NB4 (cell line): Measurements from ENCODE around the gene SAPCD2.

ENCODE experiments used
- DNase-seq: peaks from one replicate; pipeline ENCODE4 v3.0.0; 2010; ENCODE audit warnings: low read depth
- H3K4me3 ChIP-seq: one replicate; pipeline ENCODE4 v1.5.1; 2011; ENCODE audit warnings: mild to moderate bottlenecking, low read depth, low read length, moderate library complexity
- CTCF ChIP-seq: IDR thresholded peaks from one replicate; pipeline ENCODE4 v1.5.1; 2012; ENCODE audit warnings: low read depth, low read length
- MAX ChIP-seq: IDR thresholded peaks from 2 replicates; pipeline ENCODE4 v1.6.1; 2011; ENCODE audit warnings: low read depth, low read length
- MYC ChIP-seq: IDR thresholded peaks from 2 replicates; pipeline ENCODE4 v1.6.1; 2011; ENCODE audit warnings: low read depth, low read length
- POLR2A ChIP-seq: IDR thresholded peaks from 2 replicates; pipeline ENCODE4 v1.6.1; 2011; ENCODE audit warnings: mild to moderate bottlenecking; ENCODE audit not compliant: insufficient read length; ENCODE audit errors: extremely low read depth

SAPCD2 gene

DNA sequence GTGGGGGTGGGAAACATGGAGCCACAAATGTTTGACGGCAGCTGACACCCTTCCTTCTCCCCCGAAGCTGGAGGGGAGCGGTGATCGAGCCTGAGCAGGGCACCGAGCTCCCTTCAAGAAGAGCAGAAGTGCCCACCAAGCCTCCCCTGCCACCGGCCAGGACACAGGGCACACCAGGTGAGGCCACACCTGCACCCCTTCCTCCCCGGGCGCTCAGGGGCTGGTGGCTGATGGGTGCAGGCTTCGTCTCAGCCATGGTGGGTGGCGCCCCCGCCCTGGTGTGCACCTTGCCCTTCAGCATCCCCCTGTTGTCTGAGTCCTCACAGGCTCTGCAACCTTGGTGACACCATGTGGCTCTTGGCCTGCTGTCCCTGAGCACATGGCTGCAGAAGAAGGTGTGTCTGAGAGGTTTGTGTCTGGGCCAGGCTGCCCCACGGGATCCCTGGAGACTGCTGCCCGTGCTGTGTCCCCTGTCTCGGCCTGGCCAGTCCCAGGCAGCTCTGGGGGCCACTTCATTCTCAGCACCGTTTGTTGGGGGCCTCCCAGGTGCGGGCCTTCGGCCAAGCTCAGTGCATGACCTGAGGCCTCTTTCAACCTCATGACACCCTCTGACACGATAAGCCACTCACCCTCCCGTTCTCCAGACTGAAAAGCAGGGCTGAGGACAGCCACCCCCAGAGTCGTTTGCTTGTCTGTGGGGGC lies 27.6 kb upstream of the SAPCD2 start:
- DNase-seq, result no peak
- no peak overlapping the region for H3K4me3 ChIP-seq
- no peak for TF ChIP-seq MYC
- no peak for TF ChIP-seq CTCF
- TF ChIP-seq MAX, result peak; percentile 32; the same call in 1 of the 2 replicates

DNA sequence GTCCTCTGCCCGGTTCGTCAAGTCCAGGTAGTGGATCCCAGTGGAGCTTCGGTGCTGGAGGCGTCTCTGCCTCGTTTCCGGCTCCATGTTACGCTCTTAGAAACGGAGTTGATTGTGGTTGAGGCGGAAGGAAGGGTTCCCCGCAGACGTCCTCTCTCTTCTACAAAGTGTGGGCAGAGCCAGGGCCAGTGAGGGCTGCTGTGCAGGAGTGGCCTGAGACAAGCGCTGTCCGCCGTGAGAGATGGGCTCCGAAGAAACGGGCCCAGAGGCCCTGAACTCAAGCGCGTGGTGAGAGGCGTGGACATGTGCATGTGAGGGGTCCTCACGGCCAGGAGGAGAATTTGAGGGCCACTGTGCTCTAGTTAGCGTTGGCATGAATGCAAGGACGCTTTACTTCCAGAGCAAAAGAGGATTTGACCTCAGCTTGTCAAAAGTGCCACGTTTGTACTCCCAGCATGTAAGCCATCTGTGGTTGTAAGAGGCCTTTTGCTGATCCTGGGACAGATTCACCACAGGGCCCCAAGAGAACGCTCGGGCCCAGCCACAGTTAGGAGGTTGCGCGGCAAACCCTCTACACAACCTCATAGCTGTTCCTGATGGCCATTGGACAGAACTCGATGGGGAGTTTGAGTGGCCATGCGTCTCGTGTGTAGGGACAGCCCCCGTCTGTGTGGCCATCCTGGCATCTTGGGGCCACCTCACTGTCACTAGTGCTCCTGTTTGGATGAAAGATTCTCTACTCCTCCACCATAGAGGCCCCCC lies 26.6 kb upstream of the SAPCD2 start:
- DNase-seq, result peak; percentile 75
- H3K4me3 ChIP-seq, result peak overlapping the region; percentile 36
- TF ChIP-seq POLR2A (no peak), MYC (peak; percentile 60)

- peak; percentile 74 for DNase-seq
- peak overlapping the region; percentile 36 for H3K4me3 ChIP-seq
Measured at GRCh38 chr9:137095664-137096517, 25.5 kb upstream of the SAPCD2 start.

GRCh38 chr9:137089232-137089947 lies 19.0 kb upstream of the SAPCD2 start:
- DNase-seq, result no peak
- no peak overlapping the region for H3K4me3 ChIP-seq
- TF ChIP-seq POLR2A (no peak), CTCF (no peak), MAX (no peak), MYC (no peak)

More at GRCh38 chr9:137095664-137096517, 25.5 kb upstream of the SAPCD2 start:
- peak; percentile 22 for TF ChIP-seq CTCF
- peak; percentile 56; the same call in 1 of the 2 replicates for TF ChIP-seq MAX
- TF ChIP-seq MYC, result no peak

DNA sequence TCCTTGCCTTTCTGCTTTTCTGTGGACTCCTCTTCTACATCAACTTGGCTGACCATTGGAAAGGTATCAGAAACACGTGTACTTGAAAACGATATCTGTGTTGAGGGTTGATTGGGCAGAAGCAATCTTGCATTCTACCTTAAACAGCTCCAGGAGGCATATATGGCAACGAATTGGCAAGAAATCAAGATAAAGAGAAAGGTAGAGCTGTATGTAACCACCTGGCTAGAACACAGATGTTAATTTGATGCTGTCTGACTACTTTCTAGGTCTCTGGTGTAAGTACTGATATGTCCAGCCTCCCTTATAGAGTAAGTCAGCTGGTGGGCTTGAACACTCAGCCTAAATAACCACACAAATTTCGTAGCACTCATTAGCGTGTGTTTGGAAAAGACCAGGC lies 17.8 kb upstream of the SAPCD2 start:
- no peak for DNase-seq
- H3K4me3 ChIP-seq, result peak overlapping the region; percentile 73
- TF ChIP-seq MYC (no peak), POLR2A (no peak), MAX (no peak), CTCF (no peak)

DNA sequence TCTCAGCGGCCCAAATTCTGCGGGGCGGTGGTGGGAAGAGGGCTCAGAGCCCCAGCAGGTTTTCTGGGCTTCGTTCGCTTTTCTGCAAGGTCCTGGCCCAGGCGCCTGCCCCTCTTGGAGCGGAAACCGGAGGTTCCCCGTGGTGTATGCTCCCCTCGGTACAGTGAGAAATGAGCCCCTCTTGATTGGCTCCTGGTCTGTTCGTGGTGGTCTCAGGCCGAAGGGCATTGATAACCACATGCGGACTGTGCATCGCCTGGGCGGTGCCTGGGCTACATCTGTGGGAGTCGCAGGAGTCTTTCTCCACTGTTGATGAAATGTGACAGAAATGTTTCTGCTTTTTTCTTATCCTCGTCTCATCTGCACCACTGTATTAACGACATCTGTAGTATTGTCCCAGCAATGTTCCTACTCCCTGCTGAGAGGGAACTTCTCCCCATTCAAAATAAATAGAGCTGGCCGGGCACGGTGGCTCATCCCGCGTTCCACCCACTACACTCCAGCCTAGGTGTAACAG lies 17.1 kb upstream of the SAPCD2 start:
- DNase-seq, result peak; percentile 74
- TF ChIP-seq MYC (peak; percentile 58), CTCF (no peak)

More for the DNA sequence above, 17.1 kb upstream of the SAPCD2 start:
- peak overlapping the region; percentile 73 for H3K4me3 ChIP-seq
